Mesendoderm (in vitro differentiated cells): Measurements from ENCODE around the gene ECE1.

Experiments used
- DNase-seq: peaks from one replicate; pipeline ENCODE4 v3.0.0; 2013
- H2AK5ac ChIP-seq: 2 replicates; pipeline ENCODE4 v1.6.1; 2013; ENCODE audit warnings: low read length, inconsistent platforms
- H2BK120ac ChIP-seq: 2 replicates; pipeline ENCODE4 v1.6.1; 2013; ENCODE audit warnings: low read depth, mild to moderate bottlenecking, low read length, moderate library complexity, mixed read lengths
- H2BK15ac ChIP-seq: replicated peaks from 2 replicates; pipeline ENCODE4 v1.6.1; 2013; ENCODE audit warnings: low read depth, mild to moderate bottlenecking, moderate library complexity
- H2BK5ac ChIP-seq: 2 replicates; pipeline ENCODE4 v1.6.1; 2013; ENCODE audit warnings: low read length, inconsistent platforms
- H3K18ac ChIP-seq: 2 replicates; pipeline ENCODE4 v1.6.1; 2013; ENCODE audit warnings: mild to moderate bottlenecking, low read length, mixed read lengths
- H3K23ac ChIP-seq: one replicate; pipeline ENCODE4 v1.6.1; 2013; ENCODE audit warnings: low read length
- H3K27ac ChIP-seq: 2 replicates; pipeline ENCODE4 v1.5.1; 2013; ENCODE audit warnings: low read depth, mild to moderate bottlenecking, inconsistent platforms, low read length, moderate library complexity
- H3K27me3 ChIP-seq: 2 replicates; pipeline ENCODE4 v1.6.1; 2013; ENCODE audit warnings: low read length, control low read depth, mild to moderate bottlenecking, inconsistent platforms; ENCODE audit not compliant: insufficient read depth, poor library complexity
- H3K36me3 ChIP-seq: 2 replicates; pipeline ENCODE4 v1.6.1; 2013; ENCODE audit warnings: low read length, inconsistent platforms; ENCODE audit not compliant: control insufficient read depth, insufficient read depth
- H3K4ac ChIP-seq: one replicate; pipeline ENCODE4 v1.6.1; 2013; ENCODE audit warnings: low read depth, mild to moderate bottlenecking, low read length, moderate library complexity
- H3K4me1 ChIP-seq: 2 replicates; pipeline ENCODE4 v1.6.1; 2013; ENCODE audit warnings: low read depth, low read length, inconsistent platforms; ENCODE audit not compliant: control insufficient read depth
- H3K4me2 ChIP-seq: 2 replicates; pipeline ENCODE4 v1.6.1; 2013; ENCODE audit warnings: low read length
- H3K4me3 ChIP-seq: 2 replicates; pipeline ENCODE4 v1.5.1; 2013; ENCODE audit warnings: mild to moderate bottlenecking, low read length
- H3K56ac ChIP-seq: one replicate; pipeline ENCODE4 v1.6.1; 2013; ENCODE audit warnings: low read length
- H3K79me1 ChIP-seq: 2 replicates; pipeline ENCODE4 v1.6.1; 2013; ENCODE audit warnings: low read length, inconsistent platforms
- H3K79me2 ChIP-seq: 2 replicates; pipeline ENCODE4 v1.6.1; 2013; ENCODE audit warnings: mild to moderate bottlenecking, low read length; ENCODE audit not compliant: control insufficient read depth, insufficient read depth
- H3K9ac ChIP-seq: 2 replicates; pipeline ENCODE4 v1.6.1; 2013; ENCODE audit warnings: low read length, inconsistent platforms
- H4K5ac ChIP-seq: one replicate; pipeline ENCODE4 v1.6.1; 2013; ENCODE audit warnings: low read length
- H4K8ac ChIP-seq: one replicate; pipeline ENCODE4 v1.6.1; 2013; ENCODE audit warnings: low read depth, mild to moderate bottlenecking, control low read depth, low read length, moderate library complexity
- WGBS: extraction: QIAGEN DNeasy Blood & Tissue Kit; methylation state at CpG from one replicate; pipeline ENCODE4 v1.1.7; 2013; ENCODE audit warnings: low lambda C conversion rate, missing lambda C conversion rate; ENCODE audit not compliant: insufficient coverage; ENCODE audit errors: extremely low coverage; 5-methylcytosine and 5-hydroxymethylcytosine counted together

Gene ECE1

GRCh38 chr1:21337010-21337437 lies 46.8 kb upstream of the ECE1 start:
- no peak for DNase-seq
- H3K4me3 ChIP-seq = no peak overlapping the region

GRCh38 chr1:21335750-21336224 lies 45.5 kb upstream of the ECE1 start:
- Histone ChIP-seq H3K79me1 (peaks cover 14% of the 10 kb centered on the region), H4K5ac (no peak overlapping the region), H2AK5ac (no peak overlapping the region), H3K79me2 (peaks cover 5% of the 10 kb centered on the region), H3K27ac (no peak overlapping the region), H3K56ac (peak overlapping the region; percentile 27), H3K27me3 (no peaks in the 10 kb centered on the region), H3K9ac (no peak overlapping the region), H3K36me3 (no peaks in the 10 kb centered on the region), H4K8ac (no peak overlapping the region), H2BK15ac (no peak overlapping the region), H2BK120ac (no peak overlapping the region), H3K4ac (no peak overlapping the region), H3K4me3 (no peak overlapping the region), H3K4me2 (no peak overlapping the region), H2BK5ac (no peak overlapping the region), H3K18ac (no peak overlapping the region), H3K23ac (no peak overlapping the region), H3K4me1 (peaks cover 15% of the 10 kb centered on the region)
- DNase-seq = no peak
- no CpG with 5 or more reads among the region's 3 CpGs for WGBS

More at GRCh38 chr1:21337010-21337437, 46.8 kb upstream of the ECE1 start:
- Histone ChIP-seq H3K4me2 (no peak overlapping the region), H2BK5ac (no peak overlapping the region), H3K79me1 (peaks cover 13% of the 10 kb centered on the region), H3K4me1 (peaks cover 12% of the 10 kb centered on the region), H4K8ac (no peak overlapping the region), H2BK15ac (no peak overlapping the region), H4K5ac (no peak overlapping the region), H3K27ac (no peak overlapping the region), H2AK5ac (no peak overlapping the region), H3K18ac (no peak overlapping the region), H3K36me3 (no peaks in the 10 kb centered on the region), H3K79me2 (peaks cover 4% of the 10 kb centered on the region), H3K9ac (no peak overlapping the region), H2BK120ac (no peak overlapping the region), H3K27me3 (no peaks in the 10 kb centered on the region), H3K4ac (no peak overlapping the region), H3K23ac (no peak overlapping the region), H3K56ac (no peak overlapping the region)
- WGBS = no CpG with 5 or more reads among the region's 8 CpGs

DNA sequence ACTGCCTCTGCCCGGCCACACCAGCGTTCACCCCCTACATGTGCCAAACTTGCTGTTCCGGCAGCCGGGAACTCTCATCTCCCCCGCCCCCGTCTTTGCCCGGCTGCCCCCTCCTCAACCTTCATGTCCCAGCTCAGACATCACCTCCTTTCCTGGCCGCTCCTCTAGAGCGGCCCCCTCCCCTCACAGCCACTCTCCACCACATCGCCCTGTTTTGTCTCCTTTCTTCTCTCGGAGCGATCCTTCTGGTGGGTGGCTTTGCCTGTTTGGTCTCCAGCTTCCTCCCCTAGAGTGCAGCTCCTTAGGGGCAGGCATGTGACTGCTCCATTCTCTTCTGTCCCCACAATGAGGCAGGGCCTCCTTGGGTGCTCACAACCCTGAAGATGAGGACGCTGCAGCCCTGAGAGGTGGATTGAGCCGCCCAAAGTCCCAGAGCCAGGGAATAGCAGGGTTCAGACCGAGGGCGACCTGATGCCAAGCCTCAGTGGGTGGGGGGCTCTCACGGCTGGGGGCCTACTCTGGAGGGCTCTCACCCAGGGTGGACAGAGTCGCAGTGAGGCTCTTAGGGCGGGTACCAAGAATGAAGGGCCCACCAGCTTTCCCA lies 44.9 kb upstream of the ECE1 start:
- Histone ChIP-seq H2BK15ac (no peak overlapping the region), H3K9ac (peak overlapping the region; percentile 60), H3K4me2 (peak overlapping the region; percentile 59), H3K27ac (no peak overlapping the region), H4K5ac (no peak overlapping the region), H3K27me3 (no peaks in the 10 kb centered on the region), H4K8ac (no peak overlapping the region), H3K18ac (peak overlapping the region; percentile 3), H3K4ac (no peak overlapping the region), H3K4me1 (peaks cover 15% of the 10 kb centered on the region), H3K4me3 (no peak overlapping the region), H3K23ac (no peak overlapping the region), H2BK5ac (no peak overlapping the region), H3K56ac (peak overlapping the region; percentile 81), H2BK120ac (no peak overlapping the region), H3K36me3 (no peaks in the 10 kb centered on the region), H2AK5ac (no peak overlapping the region), H3K79me1 (peaks cover 16% of the 10 kb centered on the region), H3K79me2 (peaks cover 5% of the 10 kb centered on the region)
- no CpG with 5 or more reads among the region's 19 CpGs for WGBS
- no peak for DNase-seq

DNA sequence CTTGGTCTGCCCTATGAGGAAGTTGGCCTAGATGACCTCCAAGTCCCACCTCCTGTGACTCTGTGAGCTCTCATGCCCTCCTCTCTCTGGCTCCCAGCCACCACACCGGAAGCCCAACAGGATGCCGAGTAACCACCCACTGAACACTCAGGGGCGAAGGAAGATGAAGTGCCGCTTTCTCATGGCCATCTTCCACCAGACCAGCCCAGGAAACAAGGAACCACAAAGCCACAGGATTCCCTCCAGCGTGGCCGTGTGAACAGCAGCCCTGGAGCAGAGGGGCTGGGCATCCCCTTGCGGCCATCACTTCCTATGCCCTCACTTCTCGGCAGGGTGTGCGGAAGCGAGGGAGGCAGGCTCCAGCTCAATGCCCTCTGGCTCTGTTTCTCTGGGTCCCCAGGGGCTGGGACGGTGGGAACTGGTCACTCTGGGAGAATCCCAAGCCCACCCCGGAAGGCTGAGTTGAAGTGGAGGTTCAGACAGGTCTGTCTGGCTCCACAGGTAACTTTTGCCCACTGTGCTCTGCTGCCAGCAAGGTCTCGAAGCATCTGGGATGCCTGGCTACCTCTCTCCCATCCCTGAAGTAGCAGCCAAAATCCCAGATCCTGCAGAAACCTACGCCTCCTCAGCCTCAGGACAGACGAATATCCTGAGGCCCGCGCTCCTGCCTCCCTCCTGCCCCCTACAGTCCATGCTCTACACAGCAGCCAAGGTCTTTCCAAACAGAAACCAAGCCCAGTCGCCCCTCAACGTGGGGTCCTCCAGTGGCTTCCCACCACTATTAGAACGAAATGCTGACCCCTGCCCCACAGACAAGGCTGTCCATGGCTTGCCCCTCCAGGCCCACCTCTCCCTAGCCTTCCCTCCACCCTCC lies 44.2 kb upstream of the ECE1 start:
- Histone ChIP-seq H3K27ac (no peak overlapping the region), H3K56ac (peak overlapping the region; percentile 81), H2BK15ac (no peak overlapping the region), H3K18ac (no peak overlapping the region), H3K9ac (peak overlapping the region; percentile 60), H3K36me3 (no peaks in the 10 kb centered on the region), H3K4me1 (peaks cover 15% of the 10 kb centered on the region), H2BK120ac (no peak overlapping the region), H3K79me2 (peaks cover 5% of the 10 kb centered on the region), H2AK5ac (peak overlapping the region; percentile 0), H4K5ac (no peak overlapping the region), H3K79me1 (peaks cover 12% of the 10 kb centered on the region), H3K4me3 (no peak overlapping the region), H2BK5ac (no peak overlapping the region), H4K8ac (no peak overlapping the region), H3K4ac (no peak overlapping the region), H3K27me3 (no peaks in the 10 kb centered on the region), H3K23ac (no peak overlapping the region), H3K4me2 (peak overlapping the region; percentile 59)
- WGBS = no CpG with 5 or more reads among the region's 20 CpGs
- DNase-seq = peak; percentile 84

DNA sequence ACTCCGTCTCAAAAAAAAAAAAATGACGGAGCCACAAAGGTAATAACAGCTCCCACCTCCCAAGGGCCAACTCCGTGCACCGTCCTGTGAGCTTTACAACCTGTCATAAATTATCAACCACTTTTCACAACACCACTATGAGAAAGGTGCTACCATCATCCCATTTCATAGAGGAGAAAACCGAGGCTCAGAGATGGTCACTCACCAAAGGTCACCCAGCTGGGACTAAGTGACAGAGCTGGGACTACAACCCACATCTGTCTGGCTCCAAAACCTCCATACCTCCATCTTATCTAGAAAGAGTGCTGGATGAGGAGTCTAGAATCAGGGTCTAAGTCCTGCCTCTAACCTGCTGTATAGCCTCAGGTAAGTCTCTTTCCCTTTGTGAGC lies 43.6 kb upstream of the ECE1 start:
- Histone ChIP-seq H3K36me3 (no peaks in the 10 kb centered on the region), H3K4me2 (no peak overlapping the region), H2BK120ac (no peak overlapping the region), H3K27me3 (no peaks in the 10 kb centered on the region), H3K79me2 (peaks cover 5% of the 10 kb centered on the region), H3K18ac (no peak overlapping the region), H4K8ac (no peak overlapping the region), H3K4me3 (no peak overlapping the region), H3K79me1 (peaks cover 12% of the 10 kb centered on the region), H3K56ac (peak overlapping the region; percentile 2), H2BK5ac (no peak overlapping the region), H3K9ac (no peak overlapping the region), H2AK5ac (no peak overlapping the region), H3K4me1 (peaks cover 15% of the 10 kb centered on the region), H3K27ac (no peak overlapping the region), H3K23ac (no peak overlapping the region), H2BK15ac (no peak overlapping the region), H3K4ac (no peak overlapping the region), H4K5ac (no peak overlapping the region)
- no peak for DNase-seq
- no CpG with 5 or more reads among the region's 5 CpGs for WGBS
